Omental fat pad (tissue), 4 donors: Measurements from ENCODE around the gene LACRT. TPM values are rescaled to one million over a fixed set of nuclear protein-coding genes. Genes with fewer than 3 reads are reported as not detected.
"Not testable (repeated sequence)": the region's sequence is repeated elsewhere in the genome, so short reads cannot be mapped to it uniquely, and the experiment has no call there.

ENCODE experiments used
- ATAC-seq: fragments of 150-250 bp; one replicate; pipeline ENCODE4 v1.9.1; 2016; ENCODE audit warnings: mild to moderate bottlenecking, moderate library complexity; ENCODE audit not compliant: low FRiP score
- DNase-seq: peaks from one replicate; pipeline ENCODE4 v3.0.0-alpha.2; 2019; ENCODE audit warnings: low spot score
- CTCF ChIP-seq, 3 donors: fragments of 450-650 bp; IDR thresholded peaks; one replicate each; pipeline ENCODE4 v1.5.1; 2016 to 2017; ENCODE audit warnings: antibody characterized with exemption in 3 of 3, mild to moderate bottlenecking in 3 of 3, moderate library complexity in 2 of 3
- total RNA-seq, 4 donors: library from RNA; depleted of rRNA; stranded (reverse); fragments of >200 nt; gene quantifications; one replicate each; pipeline ENCODE4 v1.1.0, GENCODE V29; 2016

Gene LACRT
- total RNA-seq, 4 donors from 2014 or later: not detected

GRCh38 chr12:54641089-54641488, 6.4 kb upstream of the LACRT start:
- DNase-seq (no peak), ATAC-seq (no peak)
- no peak for TF ChIP-seq CTCF (IDR thresholded peaks at IDR 0.05)

GRCh38 chr12:54639112-54639511, 4.4 kb upstream of the LACRT start:
- not testable (repeated sequence) for ATAC-seq, DNase-seq

- no peak for TF ChIP-seq CTCF (IDR thresholded peaks at IDR 0.05)
- ATAC-seq (no peak), DNase-seq (no peak)
Observed at GRCh38 chr12:54631988-54632728, 2.5 kb downstream of the LACRT start.

GRCh38 chr12:54631551-54631950, 3.1 kb downstream of the LACRT start:
- DNase-seq (no peak), ATAC-seq (no peak)
- TF ChIP-seq CTCF (IDR thresholded peaks at IDR 0.05): no peak

- TF ChIP-seq CTCF (IDR thresholded peaks at IDR 0.05): no peak
- no peak for ATAC-seq
Observed at GRCh38 chr12:54629925-54630324, 4.8 kb downstream of the LACRT start.

GRCh38 chr12:54628186-54628846, 6.4 kb downstream of the LACRT start:
- DNase-seq (no peak), ATAC-seq (no peak)
- no peak for TF ChIP-seq CTCF (IDR thresholded peaks at IDR 0.05)

More at GRCh38 chr12:54629925-54630324, 4.8 kb downstream of the LACRT start:
- no peak for DNase-seq

GRCh38 chr12:54627304-54627703, 7.4 kb downstream of the LACRT start:
- DNase-seq (no peak), ATAC-seq (no peak)
- TF ChIP-seq CTCF (IDR thresholded peaks at IDR 0.05): no peak
